Erythroblast (primary cell): ENCODE data around the gene IFT80.

Source experiments
- GATA1 ChIP-seq: IDR thresholded peaks from 2 replicates; pipeline ENCODE4 v1.6.1; 2011; ENCODE audit warnings: low read depth, mild to moderate bottlenecking, control low read depth, low read length, moderate library complexity
- POLR2A ChIP-seq: IDR thresholded peaks from 2 replicates; pipeline ENCODE4 v1.6.1; 2011; ENCODE audit warnings: mild to moderate bottlenecking, low read length

GRCh38 chr3:160427832-160428424 lies 28.9 kb upstream of the IFT80 start:
- no peak for TF ChIP-seq POLR2A
- no peak for TF ChIP-seq GATA1
